ENCODE measurements around the gene LAMA1.

LAMA1 gene

GRCh38 chr18:6934859-6935258, 182.7 kb downstream of the LAMA1 start:
- ChIA-PET CTCF (interaction anchor here (0.9 kb wide), 1 partner anchor 87 kb away, joined by 3 read pairs; no protein-coding TSS in a partner anchor), POLR2A (ENCODE audit: low non-redundant PET) (no interaction called here)
- H3K27ac ChIP-seq: no peak overlapping the region
- no peak for TF ChIP-seq CTCF (conservative IDR thresholded peaks at IDR 0.05; ENCODE audit: low read depth)
- DNase-seq (ENCODE audit: low spot score): no peak

- ChIA-PET CTCF (interaction anchor here (1.3 kb wide), 1 partner anchor 10 kb away, joined by 4 read pairs; no protein-coding TSS in a partner anchor), POLR2A (ENCODE audit: low non-redundant PET) (no interaction called here)
- no peak overlapping the region for H3K27ac ChIP-seq
- no peak for TF ChIP-seq CTCF (conservative IDR thresholded peaks at IDR 0.05; ENCODE audit: low read depth)
- DNase-seq (ENCODE audit: low spot score): no peak
Measured at GRCh38 chr18:6929370-6930102, 188.1 kb downstream of the LAMA1 start.

- ChIA-PET POLR2A (ENCODE audit: low non-redundant PET) (no interaction called here), CTCF (interaction anchor here (1.3 kb wide), 1 partner anchor 9 kb away, joined by 4 read pairs; no protein-coding TSS in a partner anchor)
- DNase-seq (ENCODE audit: low spot score): no peak
- no peak for TF ChIP-seq CTCF (conservative IDR thresholded peaks at IDR 0.05; ENCODE audit: low read depth)
- H3K27ac ChIP-seq: no peak overlapping the region
Measured at GRCh38 chr18:6928359-6928758, 189.2 kb downstream of the LAMA1 start.

GRCh38 chr18:6927153-6927552, 190.4 kb downstream of the LAMA1 start:
- ChIA-PET CTCF (interaction anchor here (0.6 to 0.7 kb wide), 2 partner anchors 252 to 748 kb away, joined by 3 read pairs; no protein-coding TSS in a partner anchor), POLR2A (ENCODE audit: low non-redundant PET) (no interaction called here)
- no peak overlapping the region for H3K27ac ChIP-seq
- TF ChIP-seq CTCF (conservative IDR thresholded peaks at IDR 0.05; ENCODE audit: low read depth): no peak
- no peak for DNase-seq (ENCODE audit: low spot score)

GRCh38 chr18:6923220-6923619, 194.4 kb downstream of the LAMA1 start:
- TF ChIP-seq CTCF (conservative IDR thresholded peaks at IDR 0.05; ENCODE audit: low read depth): no peak
- DNase-seq (ENCODE audit: low spot score): no peak
- ChIA-PET CTCF (interaction anchor here (0.6 kb wide), 1 partner anchor 93 kb away, joined by 3 read pairs; no protein-coding TSS in a partner anchor), POLR2A (ENCODE audit: low non-redundant PET) (no interaction called here)
- no peak overlapping the region for H3K27ac ChIP-seq

GRCh38 chr18:6921571-6921970, 196.0 kb downstream of the LAMA1 start:
- POLR2A ChIA-PET (ENCODE audit: low non-redundant PET): no interaction called here
- no peak overlapping the region for H3K27ac ChIP-seq
- CTCF ChIA-PET: interaction anchor here (1.6 kb wide), 1 partner anchor 100 kb away, joined by 12 read pairs; no protein-coding TSS in a partner anchor
- TF ChIP-seq CTCF (conservative IDR thresholded peaks at IDR 0.05; ENCODE audit: low read depth): no peak
- DNase-seq (ENCODE audit: low spot score): no peak

Data from RWPE1 (cell line).